C4-2B (cell line): ENCODE results near the gene CRTC3.
A peak's percentile ranks its signal among the peaks of the same experiment; 100 is the strongest.

Experiments used
- H3K27ac ChIP-seq: fragments of 450-650 bp; 2 replicates; pipeline ENCODE4 v1.5.1; 2017
- CTCF ChIP-seq: fragments of 450-650 bp; conservative IDR thresholded peaks from 2 replicates; pipeline ENCODE4 v1.5.1; 2017; ENCODE audit warnings: mild to moderate bottlenecking
- ZFX ChIP-seq: fragments of 450-650 bp; IDR thresholded peaks from 2 replicates; pipeline ENCODE4 v1.6.1; 2017

The CRTC3 gene

GRCh38 chr15:90599116-90599515, 69.4 kb downstream of the CRTC3 start:
- TF ChIP-seq CTCF, result no peak
- no peak for TF ChIP-seq ZFX
- no peak overlapping the region for H3K27ac ChIP-seq

- no peak overlapping the region for H3K27ac ChIP-seq
- no peak for TF ChIP-seq CTCF
- no peak for TF ChIP-seq ZFX
Measured at GRCh38 chr15:90599644-90600043, 69.9 kb downstream of the CRTC3 start.

- H3K27ac ChIP-seq, result no peak overlapping the region
- no peak for TF ChIP-seq ZFX
- TF ChIP-seq CTCF, result no peak
Measured at GRCh38 chr15:90600954-90601353, 71.2 kb downstream of the CRTC3 start.

GRCh38 chr15:90603893-90604292, 74.2 kb downstream of the CRTC3 start:
- no peak overlapping the region for H3K27ac ChIP-seq
- TF ChIP-seq CTCF (peak; percentile 63), ZFX (no peak)

GRCh38 chr15:90606641-90607040, 76.9 kb downstream of the CRTC3 start:
- no peak overlapping the region for H3K27ac ChIP-seq
- TF ChIP-seq ZFX (no peak), CTCF (no peak)

GRCh38 chr15:90607361-90607760, 77.6 kb downstream of the CRTC3 start:
- TF ChIP-seq CTCF, result no peak
- no peak overlapping the region for H3K27ac ChIP-seq

GRCh38 chr15:90609242-90610180, 79.8 kb downstream of the CRTC3 start:
- TF ChIP-seq ZFX (no peak), CTCF (no peak)
- no peak overlapping the region for H3K27ac ChIP-seq
